RWPE2 (cell line): ENCODE results near the gene GPR42.

ENCODE experiments used
- ATAC-seq: fragments of 200-7000 bp; cut with Tn5 transposase; 3 replicates; pipeline ENCODE4 v1.9.1; 2021; ENCODE audit warnings: low read depth
- DNase-seq: peaks from one replicate; pipeline ENCODE4 v3.0.0-alpha.2; 2020; ENCODE audit warnings: low spot score
- H3K27ac ChIP-seq: fragments of 450-650 bp; 2 replicates; pipeline ENCODE4 v1.5.1; 2017; ENCODE audit warnings: mild to moderate bottlenecking; ENCODE audit not compliant: poor library complexity, severe bottlenecking
- H3K27me3 ChIP-seq: fragments of 250-450 bp; sonication (Bioruptor Pico); 2 replicates; pipeline ENCODE4 v1.5.1; 2021; ENCODE audit warnings: mild to moderate bottlenecking, moderate library complexity; ENCODE audit not compliant: insufficient read depth, poor library complexity, severe bottlenecking
- H3K36me3 ChIP-seq: fragments of 250-450 bp; sonication (Bioruptor Pico); 2 replicates; pipeline ENCODE4 v1.5.1; 2020; ENCODE audit warnings: low read depth, mild to moderate bottlenecking, moderate library complexity
- H3K4me1 ChIP-seq: fragments of 250-450 bp; sonication (Bioruptor Pico); 2 replicates; pipeline ENCODE4 v1.5.1; 2021; ENCODE audit warnings: mild to moderate bottlenecking, moderate library complexity; ENCODE audit not compliant: insufficient read depth, poor library complexity, severe bottlenecking
- H3K4me3 ChIP-seq: fragments of 250-450 bp; sonication (Bioruptor Pico); 2 replicates; pipeline ENCODE4 v1.5.1; 2021; ENCODE audit warnings: mild to moderate bottlenecking, moderate library complexity; ENCODE audit not compliant: severe bottlenecking
- H3K9me3 ChIP-seq: fragments of 250-450 bp; sonication (Bioruptor Pico); 2 replicates; pipeline ENCODE4 v1.5.1; 2021; ENCODE audit warnings: mild to moderate bottlenecking, moderate library complexity; ENCODE audit not compliant: severe bottlenecking
- TF ChIP-seq, protein P1 (sequence below): fragments of 450-650 bp; IDR thresholded peaks from one replicate; pipeline ENCODE4 v1.5.1; 2017; ENCODE audit warnings: mild to moderate bottlenecking, moderate library complexity; ENCODE audit not compliant: poor library complexity, severe bottlenecking

The GPR42 gene

DNA sequence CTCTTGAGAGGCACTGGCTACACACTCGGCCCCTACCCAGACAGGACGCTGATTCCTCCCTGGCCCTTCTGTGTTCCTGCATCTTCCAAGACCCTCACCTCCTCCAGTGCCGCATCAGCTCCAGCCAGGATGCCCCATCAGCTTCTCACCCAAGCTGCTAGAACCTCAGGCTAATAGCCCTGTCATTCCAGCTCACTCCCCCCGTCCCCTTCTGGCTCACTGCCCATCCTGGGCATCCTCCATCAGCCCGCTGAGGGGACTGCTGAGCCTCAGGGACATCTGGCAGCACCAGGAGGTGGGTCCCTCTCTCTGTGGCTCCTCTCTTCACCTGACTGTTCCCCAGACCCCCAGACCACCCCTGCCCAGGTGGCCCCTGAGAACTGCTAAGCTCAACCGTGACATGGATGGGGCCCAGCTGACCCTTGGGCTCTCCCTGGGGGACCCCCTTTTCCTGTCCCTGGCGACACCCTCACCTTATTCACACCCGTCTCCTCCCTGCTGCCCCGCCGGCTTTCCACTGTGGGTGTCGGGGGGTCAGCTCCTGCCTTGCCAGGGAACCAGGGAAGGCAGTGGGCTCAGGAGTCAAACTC is 7.8 kb upstream of the GPR42 start:
- TF ChIP-seq, protein P1, sequence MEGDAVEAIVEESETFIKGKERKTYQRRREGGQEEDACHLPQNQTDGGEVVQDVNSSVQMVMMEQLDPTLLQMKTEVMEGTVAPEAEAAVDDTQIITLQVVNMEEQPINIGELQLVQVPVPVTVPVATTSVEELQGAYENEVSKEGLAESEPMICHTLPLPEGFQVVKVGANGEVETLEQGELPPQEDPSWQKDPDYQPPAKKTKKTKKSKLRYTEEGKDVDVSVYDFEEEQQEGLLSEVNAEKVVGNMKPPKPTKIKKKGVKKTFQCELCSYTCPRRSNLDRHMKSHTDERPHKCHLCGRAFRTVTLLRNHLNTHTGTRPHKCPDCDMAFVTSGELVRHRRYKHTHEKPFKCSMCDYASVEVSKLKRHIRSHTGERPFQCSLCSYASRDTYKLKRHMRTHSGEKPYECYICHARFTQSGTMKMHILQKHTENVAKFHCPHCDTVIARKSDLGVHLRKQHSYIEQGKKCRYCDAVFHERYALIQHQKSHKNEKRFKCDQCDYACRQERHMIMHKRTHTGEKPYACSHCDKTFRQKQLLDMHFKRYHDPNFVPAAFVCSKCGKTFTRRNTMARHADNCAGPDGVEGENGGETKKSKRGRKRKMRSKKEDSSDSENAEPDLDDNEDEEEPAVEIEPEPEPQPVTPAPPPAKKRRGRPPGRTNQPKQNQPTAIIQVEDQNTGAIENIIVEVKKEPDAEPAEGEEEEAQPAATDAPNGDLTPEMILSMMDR = no peak

GRCh38 chr19:35363711-35364425 is 7.0 kb upstream of the GPR42 start:
- H3K27ac ChIP-seq = no peak overlapping the region
- no peak overlapping the region for H3K4me3 ChIP-seq
- peaks cover 32% of the 10 kb centered on the region for H3K27me3 ChIP-seq
- no peak for DNase-seq
- no peaks in the 10 kb centered on the region for H3K36me3 ChIP-seq
- no peak for ATAC-seq
- TF ChIP-seq, protein P1 = no peak
- H3K4me1 ChIP-seq = no peaks in the 10 kb centered on the region
- no peaks in the 10 kb centered on the region for H3K9me3 ChIP-seq

More for the DNA sequence above, 7.8 kb upstream of the GPR42 start:
- no peak overlapping the region for H3K27ac ChIP-seq
- no peaks in the 10 kb centered on the region for H3K4me1 ChIP-seq
- DNase-seq = peak; percentile 38
- no peaks in the 10 kb centered on the region for H3K9me3 ChIP-seq
- no peaks in the 10 kb centered on the region for H3K36me3 ChIP-seq
- H3K4me3 ChIP-seq = no peak overlapping the region
- peaks cover 30% of the 10 kb centered on the region for H3K27me3 ChIP-seq
- no peak for ATAC-seq

DNA sequence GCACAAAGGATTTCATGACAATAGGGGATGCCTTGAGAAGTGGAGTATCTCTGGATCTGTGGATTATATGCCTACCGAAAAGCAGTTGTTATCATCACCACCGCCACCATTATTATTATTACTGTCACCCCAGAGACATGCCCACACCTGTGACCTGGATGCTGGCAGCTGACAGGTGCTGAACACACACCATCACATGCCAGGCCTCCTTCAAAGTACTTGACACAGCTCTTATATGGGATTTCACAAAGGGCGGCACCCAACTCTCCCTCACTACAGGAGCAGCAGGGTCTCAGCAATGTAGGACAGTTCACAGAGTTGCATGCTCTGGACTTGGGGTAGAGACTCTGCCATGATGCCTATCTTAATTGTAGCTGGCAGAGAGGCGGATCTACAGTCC is 5.6 kb upstream of the GPR42 start:
- Histone ChIP-seq H3K4me1 (no peaks in the 10 kb centered on the region), H3K9me3 (no peaks in the 10 kb centered on the region), H3K27me3 (peaks cover 38% of the 10 kb centered on the region), H3K4me3 (no peak overlapping the region), H3K36me3 (no peaks in the 10 kb centered on the region), H3K27ac (no peak overlapping the region)
- DNase-seq (no peak), ATAC-seq (no peak)
- TF ChIP-seq, protein P1 = no peak

DNA sequence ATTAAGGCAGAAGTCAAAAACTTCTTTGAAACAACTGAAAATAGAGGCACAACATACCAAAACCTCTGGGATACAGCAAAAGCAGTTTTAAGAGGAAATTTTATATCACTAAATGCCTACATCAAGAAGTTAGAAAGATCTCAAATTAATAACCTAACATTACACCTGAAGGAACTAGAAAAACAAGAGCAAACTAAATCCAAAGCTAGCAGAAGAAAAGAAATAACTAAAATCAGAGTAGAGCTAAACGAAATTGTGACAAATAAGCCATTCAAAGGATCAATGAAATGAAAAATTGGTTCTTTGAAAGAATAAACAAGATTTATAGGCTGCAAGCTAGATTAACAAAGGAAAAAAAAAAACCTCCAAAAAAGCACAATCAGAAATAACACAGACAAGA is 2.5 kb upstream of the GPR42 start:
- peaks cover 22% of the 10 kb centered on the region for H3K27me3 ChIP-seq
- no peaks in the 10 kb centered on the region for H3K36me3 ChIP-seq
- DNase-seq (no peak), ATAC-seq (no peak)
- H3K4me1 ChIP-seq = no peaks in the 10 kb centered on the region
- no peak overlapping the region for H3K4me3 ChIP-seq
- H3K9me3 ChIP-seq = no peaks in the 10 kb centered on the region
- H3K27ac ChIP-seq = no peak overlapping the region
- TF ChIP-seq, protein P1 = no peak

DNA sequence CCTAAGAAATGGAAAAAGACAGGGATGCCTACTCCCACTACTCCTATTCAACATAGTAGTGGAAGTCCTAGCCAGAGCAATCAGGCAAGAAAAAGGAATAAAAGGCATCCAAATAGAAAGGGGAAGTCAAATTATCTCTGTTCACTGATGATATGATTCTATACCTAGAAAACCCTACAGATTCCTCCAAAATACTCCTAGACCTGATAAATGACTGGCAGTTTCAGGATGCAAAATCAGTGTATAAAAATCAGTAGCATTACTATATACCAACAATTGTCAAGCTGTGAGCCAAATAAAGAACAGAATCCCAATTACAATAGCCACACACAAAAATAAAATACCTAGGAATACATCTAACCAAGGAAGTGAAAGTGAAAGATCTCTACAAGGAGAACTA is 1.3 kb upstream of the GPR42 start:
- no peaks in the 10 kb centered on the region for H3K36me3 ChIP-seq
- no peaks in the 10 kb centered on the region for H3K4me1 ChIP-seq
- DNase-seq = no peak
- TF ChIP-seq, protein P1 = no peak
- no peaks in the 10 kb centered on the region for H3K9me3 ChIP-seq
- peaks cover 17% of the 10 kb centered on the region for H3K27me3 ChIP-seq
- H3K4me3 ChIP-seq = no peak overlapping the region
- ATAC-seq = no peak
- H3K27ac ChIP-seq = no peak overlapping the region
